Effector CD4-positive, alpha-beta T cell (primary cell): ENCODE measurements around the gene ARMS2.

Experiments used
- DNase-seq: peaks from one replicate; pipeline ENCODE4 v3.0.0-alpha.2; 2020

The ARMS2 gene

DNA sequence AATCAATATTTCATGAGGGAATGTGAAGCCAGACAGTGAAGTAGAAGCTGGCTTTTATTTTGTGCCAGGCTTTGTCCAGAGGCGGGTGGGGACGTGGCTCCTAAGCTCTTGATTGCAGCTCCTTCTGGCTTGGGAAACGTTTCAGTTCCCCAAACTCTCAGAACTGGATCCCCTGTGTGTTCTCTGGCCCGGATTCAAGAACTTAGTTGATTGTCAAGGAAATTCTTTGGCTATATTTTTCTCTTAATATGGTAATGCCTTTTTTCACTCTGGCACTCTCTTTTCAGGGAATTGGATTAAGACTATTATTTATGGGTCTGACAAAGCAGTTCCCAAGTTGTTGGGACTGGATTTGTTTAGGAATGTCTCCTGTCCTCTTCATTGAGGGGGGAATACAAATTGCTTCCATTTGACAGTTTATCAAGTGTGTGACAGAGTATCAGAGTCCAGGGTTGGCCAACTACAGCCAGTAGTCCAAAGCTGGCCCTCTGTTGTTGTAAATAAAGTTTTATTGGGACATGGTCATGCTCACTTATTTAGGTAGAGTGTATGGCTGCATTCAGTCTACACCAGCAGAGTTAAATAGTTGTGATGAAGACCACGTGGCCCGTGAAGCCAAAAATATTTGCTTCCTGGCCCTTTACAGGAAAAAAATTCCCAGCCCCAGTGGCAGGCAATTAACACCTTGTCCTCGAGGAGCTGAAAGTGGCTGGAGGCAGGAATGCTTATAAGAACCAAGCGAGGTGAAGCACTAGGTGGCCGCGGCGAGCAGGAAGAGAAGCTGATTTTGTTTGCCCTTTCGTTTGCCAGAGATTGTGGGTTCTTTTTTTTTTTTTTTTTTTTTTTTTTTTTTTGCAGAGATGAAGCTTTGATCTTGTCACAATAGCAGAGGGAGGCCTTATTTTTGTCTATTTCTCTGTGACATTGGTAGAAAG is 41.2 kb downstream of the ARMS2 start:
- no peak for DNase-seq

DNA sequence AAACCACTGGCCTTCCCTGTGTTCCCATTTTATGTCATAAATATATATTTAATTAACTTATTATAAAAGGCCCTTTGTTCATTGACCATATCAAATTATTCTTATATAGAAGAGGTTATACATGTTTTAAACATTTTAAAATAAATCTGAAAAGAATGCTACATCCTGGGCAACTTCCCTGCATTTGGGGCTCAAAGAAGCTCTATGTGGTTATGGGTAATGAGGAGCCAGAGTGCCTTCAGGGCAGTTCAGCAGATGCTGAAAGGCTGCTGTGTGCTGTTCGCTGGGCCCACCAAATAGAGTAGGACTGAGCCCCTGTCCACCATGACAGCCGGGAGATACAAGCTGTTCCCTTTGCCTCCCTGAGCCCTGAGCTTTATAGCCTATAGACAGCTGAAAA is 42.8 kb downstream of the ARMS2 start:
- no peak for DNase-seq

GRCh38 chr10:122498521-122498920 is 44.1 kb downstream of the ARMS2 start:
- no peak for DNase-seq

- no peak for DNase-seq
Measured at GRCh38 chr10:122499012-122499411, 44.6 kb downstream of the ARMS2 start.

GRCh38 chr10:122499491-122499941 is 45.1 kb downstream of the ARMS2 start:
- DNase-seq, result no peak

GRCh38 chr10:122500194-122500593 is 45.7 kb downstream of the ARMS2 start:
- DNase-seq, result no peak

- DNase-seq, result no peak
Measured at GRCh38 chr10:122500726-122501125, 46.3 kb downstream of the ARMS2 start.

GRCh38 chr10:122503012-122503411 is 48.6 kb downstream of the ARMS2 start:
- DNase-seq, result no peak

- DNase-seq, result no peak
Measured at GRCh38 chr10:122503886-122504609, 49.6 kb downstream of the ARMS2 start.

- no peak for DNase-seq
Measured at GRCh38 chr10:122504610-122504950, 50.1 kb downstream of the ARMS2 start.

GRCh38 chr10:122505011-122505410 is 50.6 kb downstream of the ARMS2 start:
- no peak for DNase-seq

DNA sequence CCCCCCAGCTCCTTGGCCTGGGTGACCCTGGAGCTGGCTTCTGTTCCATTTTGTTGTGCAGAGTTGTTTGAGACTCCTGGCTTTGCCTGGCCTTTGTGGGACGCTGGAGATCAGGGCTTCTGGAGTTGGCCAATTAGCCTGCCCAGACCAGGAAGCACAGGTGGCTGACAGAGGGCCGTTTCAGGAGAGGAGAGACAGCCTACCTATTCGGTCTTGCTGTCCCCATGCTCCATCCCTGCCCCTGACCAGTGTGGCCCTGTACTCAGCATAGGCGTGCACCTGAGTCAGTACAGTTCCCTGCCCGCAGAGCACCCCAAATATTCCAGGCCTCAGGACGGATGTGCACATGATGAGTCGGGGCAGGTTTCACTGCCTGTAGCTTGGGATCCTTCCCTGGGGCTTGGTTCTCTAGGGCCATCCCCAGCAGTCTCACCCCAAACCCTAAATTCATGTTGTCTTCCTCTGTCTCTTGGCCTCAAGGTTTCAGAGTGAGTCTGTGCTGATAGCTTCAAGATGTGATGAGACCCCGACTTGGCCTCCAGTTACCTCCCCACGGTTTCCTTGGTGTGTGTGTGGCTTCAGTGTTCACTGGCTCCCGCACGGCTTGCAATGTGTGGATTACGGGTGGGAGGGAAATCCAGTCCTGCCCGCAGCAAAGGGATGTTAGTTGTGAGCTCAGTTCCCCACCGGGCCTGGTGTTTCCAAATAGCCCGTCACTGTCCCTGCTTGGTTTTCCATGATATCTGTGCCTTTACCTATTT is 51.6 kb downstream of the ARMS2 start:
- DNase-seq, result no peak
